Glutamatergic neuron (in vitro differentiated cells): ENCODE data around the gene MAN1A1. TPM values are rescaled to one million over a fixed set of nuclear protein-coding genes. Genes with fewer than 3 reads are reported as not detected.

Source experiments
- DNase-seq: peaks from one replicate; pipeline ENCODE4 v3.0.0; 2022
- H3K27ac Mint-ChIP-seq: one replicate; pipeline ENCODE4 v1.8.0; 2020; ENCODE audit warnings: mild to moderate bottlenecking, mixed read lengths, inconsistent platforms; ENCODE audit not compliant: unreplicated experiment
- H3K27me3 Mint-ChIP-seq: one replicate; pipeline ENCODE4 v1.8.0; 2020; ENCODE audit warnings: mild to moderate bottlenecking, moderate library complexity, mixed read lengths, inconsistent platforms; ENCODE audit not compliant: unreplicated experiment
- H3K36me3 Mint-ChIP-seq: one replicate; pipeline ENCODE4 v1.8.0; 2020; ENCODE audit warnings: mild to moderate bottlenecking, mixed read lengths, inconsistent platforms; ENCODE audit not compliant: unreplicated experiment
- H3K4me1 Mint-ChIP-seq: one replicate; pipeline ENCODE4 v1.8.0; 2020; ENCODE audit warnings: mild to moderate bottlenecking, low read depth, mixed read lengths, inconsistent platforms; ENCODE audit not compliant: unreplicated experiment
- H3K4me3 Mint-ChIP-seq: one replicate; pipeline ENCODE4 v1.8.0; 2020; ENCODE audit warnings: mild to moderate bottlenecking, mixed read lengths, inconsistent platforms; ENCODE audit not compliant: unreplicated experiment
- H3K9me3 Mint-ChIP-seq: one replicate; pipeline ENCODE4 v1.8.0; 2020; ENCODE audit warnings: mild to moderate bottlenecking, moderate library complexity, mixed read lengths, inconsistent platforms; ENCODE audit not compliant: unreplicated experiment
- total RNA-seq: library from RNA; stranded (reverse); fragmentation: NEBNext Ultra II Directional; extraction: Animal tissue kit (Norgen Biotek cat#: 25700); gene quantifications from one replicate; pipeline ENCODE4 v1.2.1, GENCODE V29; 2021; ENCODE audit not compliant: unreplicated experiment
- TF ChIP-seq, protein P1 (sequence below): fragments of 200-600 bp; sonication (generic); IDR thresholded peaks from one replicate; pipeline ENCODE4 v1.5.0; 2021; ENCODE audit not compliant: partially characterized antibody, unreplicated experiment

Gene MAN1A1
- total RNA-seq, 1 donor from 2014 or later: 10.5 TPM

GRCh38 chr6:119337762-119338161 is 11.8 kb downstream of the MAN1A1 start:
- Mint-ChIP-seq H3K27me3 (no peaks in the 10 kb centered on the region), H3K9me3 (no peaks in the 10 kb centered on the region), H3K4me1 (peaks cover 6% of the 10 kb centered on the region), H3K4me3 (no peak overlapping the region), H3K36me3 (no peaks in the 10 kb centered on the region), H3K27ac (no peak overlapping the region)
- TF ChIP-seq, protein P1, sequence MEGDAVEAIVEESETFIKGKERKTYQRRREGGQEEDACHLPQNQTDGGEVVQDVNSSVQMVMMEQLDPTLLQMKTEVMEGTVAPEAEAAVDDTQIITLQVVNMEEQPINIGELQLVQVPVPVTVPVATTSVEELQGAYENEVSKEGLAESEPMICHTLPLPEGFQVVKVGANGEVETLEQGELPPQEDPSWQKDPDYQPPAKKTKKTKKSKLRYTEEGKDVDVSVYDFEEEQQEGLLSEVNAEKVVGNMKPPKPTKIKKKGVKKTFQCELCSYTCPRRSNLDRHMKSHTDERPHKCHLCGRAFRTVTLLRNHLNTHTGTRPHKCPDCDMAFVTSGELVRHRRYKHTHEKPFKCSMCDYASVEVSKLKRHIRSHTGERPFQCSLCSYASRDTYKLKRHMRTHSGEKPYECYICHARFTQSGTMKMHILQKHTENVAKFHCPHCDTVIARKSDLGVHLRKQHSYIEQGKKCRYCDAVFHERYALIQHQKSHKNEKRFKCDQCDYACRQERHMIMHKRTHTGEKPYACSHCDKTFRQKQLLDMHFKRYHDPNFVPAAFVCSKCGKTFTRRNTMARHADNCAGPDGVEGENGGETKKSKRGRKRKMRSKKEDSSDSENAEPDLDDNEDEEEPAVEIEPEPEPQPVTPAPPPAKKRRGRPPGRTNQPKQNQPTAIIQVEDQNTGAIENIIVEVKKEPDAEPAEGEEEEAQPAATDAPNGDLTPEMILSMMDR: no peak
- no peak for DNase-seq

DNA sequence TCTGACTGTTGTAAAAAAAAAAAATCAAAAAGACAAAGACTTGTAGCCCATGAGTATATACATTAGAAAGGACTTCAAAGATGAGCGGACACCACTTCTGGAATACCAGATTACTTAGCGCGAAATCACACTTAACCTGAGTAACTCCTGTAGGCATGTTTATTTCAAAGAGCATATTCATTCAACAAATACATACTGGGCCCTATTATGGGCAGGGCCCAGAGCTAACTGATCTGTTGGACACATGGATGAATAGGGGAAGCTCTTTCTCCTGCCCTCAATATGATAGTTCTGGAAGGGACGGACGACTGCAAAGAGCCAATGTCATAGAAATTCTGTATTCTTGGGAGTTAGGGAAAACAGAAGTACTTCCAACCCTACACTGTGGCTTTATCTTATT is 12.3 kb downstream of the MAN1A1 start:
- H3K9me3 Mint-ChIP-seq: no peaks in the 10 kb centered on the region
- no peak for DNase-seq
- TF ChIP-seq, protein P1: no peak
- no peaks in the 10 kb centered on the region for H3K27me3 Mint-ChIP-seq
- no peaks in the 10 kb centered on the region for H3K36me3 Mint-ChIP-seq
- H3K27ac Mint-ChIP-seq: no peak overlapping the region
- H3K4me1 Mint-ChIP-seq: peaks cover 6% of the 10 kb centered on the region
- H3K4me3 Mint-ChIP-seq: no peak overlapping the region

DNA sequence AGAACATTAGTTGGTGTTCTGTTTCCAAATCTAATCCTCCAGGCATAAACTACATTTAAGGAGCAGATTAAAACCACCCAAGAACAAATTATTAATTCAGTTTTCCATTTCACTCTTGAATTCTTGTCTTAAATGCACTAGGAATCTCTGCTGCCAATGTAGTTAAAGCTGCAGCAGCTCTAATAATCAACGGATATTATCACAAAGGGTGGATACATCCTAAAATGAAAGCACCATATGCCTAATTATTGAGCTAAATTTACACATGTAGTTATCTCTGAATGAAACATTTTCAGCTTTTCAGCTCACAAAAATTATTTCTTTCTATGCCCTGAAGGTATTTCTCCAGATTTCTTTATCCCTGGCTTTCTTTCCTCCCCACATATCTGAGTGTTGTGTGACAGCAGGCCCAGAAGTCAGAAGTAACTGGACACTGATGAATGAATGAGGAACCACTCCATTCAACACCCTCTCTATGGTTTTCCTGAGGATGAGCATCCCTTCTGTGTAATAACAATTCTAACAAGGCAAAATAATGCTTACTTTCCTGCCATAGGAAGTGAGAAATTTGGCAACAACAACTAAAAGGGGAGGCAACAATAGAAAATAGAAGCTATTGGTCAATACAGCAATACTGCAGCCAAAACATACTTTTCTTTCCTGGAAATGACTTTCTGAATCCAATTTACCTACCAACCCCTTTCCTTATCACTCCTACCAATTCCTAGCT is 14.9 kb downstream of the MAN1A1 start:
- Mint-ChIP-seq H3K36me3 (no peaks in the 10 kb centered on the region), H3K4me3 (no peak overlapping the region), H3K27ac (no peak overlapping the region), H3K4me1 (peaks cover 12% of the 10 kb centered on the region), H3K9me3 (no peaks in the 10 kb centered on the region), H3K27me3 (no peaks in the 10 kb centered on the region)
- TF ChIP-seq, protein P1: no peak
- DNase-seq: no peak

- H3K4me3 Mint-ChIP-seq: no peak overlapping the region
Measured at GRCh38 chr6:119333707-119334295, 15.8 kb downstream of the MAN1A1 start.

More at GRCh38 chr6:119333707-119334295, 15.8 kb downstream of the MAN1A1 start:
- Mint-ChIP-seq H3K9me3 (no peaks in the 10 kb centered on the region), H3K4me1 (peaks cover 21% of the 10 kb centered on the region), H3K27me3 (no peaks in the 10 kb centered on the region), H3K36me3 (no peaks in the 10 kb centered on the region), H3K27ac (no peak overlapping the region)
- DNase-seq: no peak
- TF ChIP-seq, protein P1: peak; percentile 17
